ENCODE results near the gene PPP2R5C.
"Not testable (repeated sequence)": the region's sequence is repeated elsewhere in the genome, so short reads cannot be mapped to it uniquely, and the experiment has no call there.

Gene PPP2R5C

DNA sequence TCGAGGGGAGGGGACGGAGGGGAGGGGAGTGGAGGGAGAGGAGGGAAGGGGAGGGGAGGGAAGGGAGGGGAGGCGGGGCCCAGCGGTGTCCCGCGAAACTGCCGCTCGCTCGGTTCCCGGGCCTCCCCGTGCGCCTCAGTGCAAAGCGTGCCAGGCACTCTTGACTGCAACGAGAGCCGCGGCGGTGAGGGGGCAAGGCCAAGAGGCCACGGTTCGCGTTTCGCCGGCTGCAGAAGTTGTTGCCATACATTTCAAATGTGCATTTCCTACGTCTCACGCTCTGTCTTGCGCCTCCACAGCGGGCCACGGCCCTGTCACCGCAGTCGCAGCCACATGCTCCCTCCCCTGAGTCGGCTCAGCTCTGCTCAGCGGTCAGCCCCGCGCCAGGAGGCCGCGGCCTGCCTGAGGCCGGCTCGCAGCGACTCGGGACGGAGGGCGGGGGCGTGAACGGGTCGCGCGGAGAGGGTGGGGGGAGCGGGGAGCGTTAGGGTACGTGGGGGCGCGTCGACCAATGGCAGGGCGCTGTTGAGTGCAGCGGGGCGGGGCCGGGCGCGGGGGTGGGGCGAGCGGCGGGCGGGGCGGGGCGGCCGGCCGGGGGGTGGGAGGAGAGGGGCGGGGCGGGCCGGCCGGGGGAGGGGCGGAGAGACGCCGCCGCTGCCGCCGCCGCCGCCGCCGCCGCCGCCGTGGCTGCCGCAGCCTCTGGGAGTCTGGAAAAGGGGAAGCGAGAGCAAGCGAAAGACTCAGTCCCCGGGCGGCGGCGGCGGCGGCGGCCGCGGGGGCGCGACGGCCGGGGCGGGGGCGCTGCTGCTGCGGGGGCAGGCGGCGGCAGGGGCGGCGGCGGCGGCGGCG is at the start of gene PPP2R5C:
Gene PPP2R5C (plus strand): TSS at position 678 of the 849 bp plus-strand sequence. CDS start 185 bp downstream, outside the sequence.
- DNase-seq = peak; percentile 58 to 78

GRCh38 chr14:101711857-101712233 is 49.7 kb upstream of the PPP2R5C start:
- not testable (repeated sequence) for DNase-seq

GRCh38 chr14:101712341-101712740 is 49.2 kb upstream of the PPP2R5C start:
- DNase-seq = not testable (repeated sequence)

DNA sequence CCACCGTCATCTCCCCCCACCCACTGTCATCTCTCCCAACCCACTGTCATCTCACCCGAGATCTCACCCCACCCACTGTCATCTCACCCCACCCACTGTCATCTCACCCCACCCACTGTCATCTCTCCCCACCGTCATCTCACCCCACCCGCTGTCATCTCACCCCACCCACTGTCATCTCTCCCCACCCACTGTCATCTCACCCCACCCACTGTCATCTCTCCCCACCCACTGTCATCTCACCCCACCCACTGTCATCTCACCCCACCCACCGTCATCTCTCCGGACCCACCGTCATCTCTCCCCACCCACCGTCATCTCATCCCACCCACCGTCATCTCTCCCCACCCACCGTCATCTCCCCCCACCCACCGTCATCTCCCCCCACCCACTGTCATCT is 48.4 kb upstream of the PPP2R5C start:
- DNase-seq = not testable (repeated sequence)

DNA sequence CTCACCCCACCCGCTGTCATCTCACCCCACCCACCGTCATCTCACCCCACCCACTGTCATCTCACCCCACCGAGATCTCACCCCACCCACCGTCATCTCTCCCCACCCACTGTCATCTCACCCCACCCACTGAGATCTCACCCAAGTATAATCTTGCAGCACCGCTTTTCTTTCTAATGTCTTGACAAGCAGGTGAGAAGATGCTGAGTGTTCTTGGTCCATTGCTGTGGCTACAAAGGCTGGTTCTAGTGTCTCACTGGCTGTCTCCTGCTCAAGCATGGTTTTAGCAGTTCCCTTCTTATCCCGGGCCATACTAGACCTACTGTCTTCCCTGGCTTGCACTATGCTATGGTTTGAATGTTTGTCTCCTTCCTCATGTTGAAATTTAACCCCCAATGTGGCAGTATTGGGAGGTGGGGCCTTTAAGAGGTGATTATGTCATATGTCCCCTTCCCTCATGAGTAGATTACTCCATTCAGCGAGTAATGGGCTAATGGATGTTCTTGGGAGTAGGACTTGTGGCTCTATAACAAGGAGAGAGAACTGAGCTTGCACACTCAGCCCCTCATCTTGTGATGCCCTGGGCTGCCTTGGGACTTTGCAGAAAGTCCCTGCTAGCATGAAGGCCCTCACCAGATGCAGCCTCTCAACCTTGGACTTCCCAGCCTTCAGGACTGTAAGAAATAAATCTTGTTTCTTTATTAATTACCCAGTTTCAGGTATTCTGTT is 47.7 kb upstream of the PPP2R5C start:
- DNase-seq = no peak

- no peak for DNase-seq
Observed at GRCh38 chr14:101714394-101714793, 47.1 kb upstream of the PPP2R5C start.

DNA sequence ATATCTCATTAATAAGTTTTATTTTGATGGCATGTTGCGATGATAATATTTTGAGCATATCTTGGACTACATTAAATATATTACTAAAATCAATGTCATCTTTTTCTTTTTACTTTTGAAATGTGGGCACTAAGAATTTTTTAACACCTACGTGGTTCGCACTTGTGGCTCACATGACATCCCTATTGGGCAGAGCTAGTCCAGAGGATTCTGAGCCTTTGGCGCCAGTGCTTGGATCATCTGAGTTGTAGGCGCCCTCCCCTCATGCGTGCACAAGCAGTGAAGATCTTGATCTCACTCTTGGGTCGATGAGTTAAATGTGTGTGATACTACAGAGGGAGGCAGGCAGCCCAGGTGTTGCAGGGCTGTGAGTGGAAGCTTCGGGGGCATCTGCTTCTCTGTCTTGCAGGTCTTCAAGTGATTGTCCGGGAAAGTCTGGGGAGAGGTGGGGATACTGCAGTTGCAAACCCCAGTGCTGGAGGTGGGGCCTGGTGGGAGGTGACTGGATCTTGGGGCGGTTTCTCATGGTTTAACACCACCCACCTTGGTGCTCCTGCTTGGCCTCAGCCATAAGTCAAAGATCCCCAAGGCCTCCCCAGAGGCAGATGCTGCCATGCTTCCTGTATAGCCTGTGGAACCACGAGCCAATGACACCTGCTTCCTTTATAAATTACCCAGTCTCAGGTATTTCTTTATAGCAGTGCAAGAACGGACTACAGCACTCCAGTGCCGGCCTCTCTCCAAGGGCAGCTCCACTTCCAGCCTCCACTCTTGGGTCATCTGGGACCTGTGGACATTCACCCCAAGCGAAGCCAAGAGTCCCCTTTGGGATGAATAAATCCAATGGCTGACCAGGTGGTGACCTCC is 46.1 kb upstream of the PPP2R5C start:
- DNase-seq = no peak

DNA sequence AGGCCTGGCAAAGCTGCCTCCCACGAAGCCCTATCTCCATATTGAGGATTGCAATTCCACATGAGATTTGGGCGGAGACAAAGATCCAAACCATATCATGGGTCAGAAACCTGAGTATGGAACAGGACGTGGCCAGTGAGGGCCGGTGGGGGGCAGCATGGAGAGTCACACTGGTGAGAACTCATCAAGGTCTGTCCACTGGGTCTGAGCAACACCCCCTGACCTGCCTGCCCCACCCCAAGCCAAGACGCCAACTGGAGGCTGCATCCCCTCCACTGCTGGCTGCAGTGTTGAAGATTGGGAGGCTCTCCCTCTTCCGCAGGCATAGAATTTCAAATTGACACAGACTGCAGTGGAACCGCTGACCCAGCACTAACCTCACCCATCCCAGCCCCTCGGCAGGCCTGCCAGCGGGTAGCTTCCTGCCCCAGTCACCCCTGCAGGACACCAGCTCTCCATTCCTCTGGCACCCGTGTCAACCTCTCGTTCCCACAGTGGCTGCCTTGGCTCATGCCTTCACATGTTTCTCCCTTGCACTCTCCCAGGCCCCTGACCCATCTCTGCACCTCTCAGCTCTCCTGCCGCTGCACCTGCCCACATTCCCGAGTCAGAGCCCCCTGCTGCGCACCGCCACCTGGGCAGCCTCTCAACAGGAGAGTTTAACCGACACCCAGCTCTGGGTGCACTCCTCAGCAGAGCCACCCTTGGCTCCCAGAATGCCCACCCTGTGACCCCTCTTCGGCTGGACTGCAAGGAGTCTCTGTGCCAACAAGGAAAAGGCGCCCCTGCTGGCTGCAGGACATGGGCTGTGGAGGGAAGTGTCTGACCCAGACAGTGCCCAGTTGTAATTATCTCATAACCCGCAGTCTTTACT is 45.2 kb upstream of the PPP2R5C start:
- no peak for DNase-seq

DNA sequence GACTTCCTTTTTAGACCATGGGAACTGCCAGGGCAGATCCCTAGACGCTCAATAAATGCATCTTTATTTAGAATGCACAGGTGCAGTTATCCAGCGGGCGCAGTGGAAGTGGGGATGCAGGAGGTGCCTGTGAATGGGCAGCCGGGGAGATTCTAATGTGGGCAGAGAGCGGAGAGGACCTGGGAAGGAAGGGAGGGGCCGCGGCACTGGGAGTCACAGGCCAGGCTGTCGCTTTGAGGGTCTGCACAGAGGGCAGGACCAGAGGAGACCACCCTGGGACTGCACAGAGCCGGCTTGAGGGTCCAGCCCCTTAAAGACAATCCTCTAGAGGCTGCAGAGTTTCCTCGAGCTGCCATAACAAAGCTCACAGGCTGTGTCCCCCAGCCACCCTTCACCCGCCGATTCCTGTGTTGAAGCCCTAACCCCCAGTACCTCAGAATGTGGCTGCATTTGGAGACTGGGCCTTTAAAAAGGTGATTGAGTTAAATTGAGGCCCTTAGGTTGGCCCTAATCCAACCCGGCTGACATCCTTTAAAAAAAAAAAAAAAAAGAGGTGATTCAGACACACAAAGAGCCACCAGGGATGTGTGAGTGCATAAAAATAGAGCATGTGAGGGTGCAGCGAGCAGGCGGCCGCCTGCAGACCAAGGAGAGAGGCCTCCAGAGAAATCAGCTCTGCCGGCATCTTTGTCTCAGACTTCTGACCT is 44.4 kb upstream of the PPP2R5C start:
- DNase-seq = no peak

GRCh38 chr14:101717663-101718490 is 43.6 kb upstream of the PPP2R5C start:
- no peak for DNase-seq

DNA sequence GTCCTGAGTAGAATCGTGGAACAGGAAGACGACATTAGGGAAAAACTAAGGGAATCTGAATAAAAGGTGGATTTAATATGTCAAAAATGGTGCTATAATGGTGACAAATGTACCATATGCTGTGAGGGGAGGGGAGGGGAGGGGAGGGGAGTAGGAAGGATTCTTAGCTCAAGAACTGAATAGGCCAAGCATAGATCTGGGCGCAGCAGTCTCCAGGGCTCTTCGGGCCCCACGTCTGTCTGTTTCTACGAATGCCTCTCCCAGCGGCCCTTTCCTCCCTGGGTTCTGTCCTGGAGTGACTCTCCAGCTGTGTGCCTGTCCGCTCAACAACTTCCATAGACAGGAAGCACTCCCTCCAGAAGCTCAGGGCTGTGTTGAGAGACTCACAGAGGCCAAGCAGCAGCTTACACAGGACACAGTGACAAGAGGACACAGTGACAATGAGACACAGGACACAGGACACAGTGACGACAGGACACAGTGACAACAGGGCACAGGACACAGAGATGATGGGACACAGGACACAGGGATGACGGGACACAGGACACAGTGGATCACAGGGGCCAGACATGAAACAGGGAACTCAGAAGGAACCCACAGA is 42.4 kb upstream of the PPP2R5C start:
- DNase-seq = no peak

- DNase-seq = no peak
Observed at GRCh38 chr14:101719708-101720107, 41.8 kb upstream of the PPP2R5C start.

DNA sequence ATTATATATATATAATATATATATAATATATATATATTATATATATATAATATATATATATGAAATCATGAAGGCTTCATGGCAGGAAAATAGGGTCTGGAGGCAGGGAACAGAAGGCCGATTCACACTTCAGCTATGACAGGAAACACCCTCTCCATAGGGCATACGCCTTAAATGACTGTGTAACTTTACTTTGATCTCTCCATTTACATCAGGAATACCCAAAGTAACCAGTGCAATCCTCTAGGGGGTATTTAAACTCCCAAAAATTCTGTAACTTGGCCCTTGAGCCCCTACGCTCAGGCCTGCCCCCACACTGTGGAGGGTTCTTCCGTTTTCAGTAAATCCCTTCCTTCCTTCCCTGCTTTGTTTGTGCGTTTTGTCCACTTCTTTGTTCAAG is 40.4 kb upstream of the PPP2R5C start:
- no peak for DNase-seq

DNA sequence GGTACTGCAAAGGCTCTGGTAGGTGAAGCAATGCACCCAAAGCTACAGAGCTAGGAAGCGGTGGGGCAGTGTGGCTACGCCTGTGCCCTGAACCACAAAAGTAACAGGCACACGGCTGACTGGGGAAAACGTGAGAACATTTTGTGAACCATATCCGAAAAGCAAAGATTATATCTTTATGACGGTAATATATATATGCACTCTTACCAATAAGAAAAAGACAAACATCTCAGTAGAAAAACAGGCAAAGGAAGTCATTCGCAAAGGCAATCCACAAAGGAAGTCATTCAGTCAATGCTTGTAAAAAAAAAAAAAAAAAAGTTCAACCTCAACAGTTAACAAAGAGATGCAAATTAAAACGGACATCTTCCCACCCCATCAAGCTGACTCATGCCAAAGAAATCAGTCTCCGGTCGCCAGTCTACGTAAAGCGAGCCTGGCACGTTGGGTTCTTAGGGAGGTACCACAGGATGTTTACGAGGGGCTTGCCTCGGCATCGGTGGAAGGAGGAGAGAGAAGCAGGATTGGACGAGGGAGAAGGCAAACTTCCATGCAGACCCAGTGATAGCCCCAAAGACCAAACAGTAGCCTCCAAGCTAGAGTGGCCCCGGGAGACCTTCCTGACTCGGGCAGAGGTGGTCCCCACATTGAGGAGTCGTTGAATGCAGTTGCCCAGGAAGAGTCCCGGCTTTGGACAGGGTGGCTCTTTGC is 39.4 kb upstream of the PPP2R5C start:
- DNase-seq = peak in 1 of 2 donors; percentile 60

GRCh38 chr14:101723061-101723595 is 38.4 kb upstream of the PPP2R5C start:
- DNase-seq = no peak

GRCh38 chr14:101725652-101726051 is 35.9 kb upstream of the PPP2R5C start:
- DNase-seq = not testable (repeated sequence)

- no peak for DNase-seq
Observed at GRCh38 chr14:101726295-101726953, 35.1 kb upstream of the PPP2R5C start.

DNA sequence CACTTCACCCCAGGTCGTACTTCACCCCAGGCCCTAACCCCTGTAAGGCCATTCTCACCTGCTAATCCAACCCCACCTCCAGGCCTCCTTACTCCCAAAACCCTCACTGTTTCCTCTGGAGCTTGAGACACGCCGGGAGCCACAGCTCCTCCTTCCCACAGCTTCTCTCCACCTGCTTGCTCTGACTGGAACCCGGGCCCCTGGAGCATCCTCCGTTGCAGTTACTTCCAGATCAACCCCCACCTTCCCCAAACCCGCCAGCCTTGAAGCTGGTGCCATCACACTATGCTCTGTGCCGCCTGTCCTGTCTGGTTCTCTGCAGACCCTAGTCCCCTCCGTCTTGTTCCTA is 34.6 kb upstream of the PPP2R5C start:
- DNase-seq = no peak

Data from bone marrow (tissue), 2 donors.